Right lobe of liver (tissue), 6 donors: Measurements from ENCODE around the gene MIOX. TPM values are rescaled to one million over a fixed set of nuclear protein-coding genes. Genes with fewer than 3 reads are reported as not detected.

Experiments
- ATAC-seq, 4 donors: fragments of 200-7000 bp; cut with Tn5 transposase; one replicate each; pipeline ENCODE4 v1.9.1; 2020; ENCODE audit warnings: mild to moderate bottlenecking in 4 of 4, moderate library complexity in 4 of 4
- DNase-seq, 3 donors: peaks; one replicate each; pipeline ENCODE4 v3.0.0-alpha.2; 2020
- H3K27ac ChIP-seq, 3 donors: fragments of 200-600 bp; one replicate each; pipeline ENCODE4 v1.8.0; 2022
- H3K27me3 ChIP-seq, 2 donors: fragments of 200-600 bp; one replicate each; pipeline ENCODE4 v1.8.0; 2022
- H3K36me3 ChIP-seq, 4 donors: fragments of 200-600 bp; sonication (generic) in 1 of 4; one replicate each; pipeline versions ENCODE4 v1.5.1 to v1.8.0; 2017 to 2022; ENCODE audit warnings: control low read depth in 1 of 4
- H3K4me1 ChIP-seq, 4 donors: fragments of 200-600 bp; sonication (generic) in 1 of 4; one replicate each; pipeline versions ENCODE4 v1.5.1 to v1.8.0; 2017 to 2022; ENCODE audit warnings: control low read depth in 1 of 4
- H3K4me3 ChIP-seq, 3 donors: fragments of 200-600 bp; one replicate each; pipeline ENCODE4 v1.8.0; 2022
- H3K9me3 ChIP-seq, 4 donors: fragments of 200-600 bp; sonication (generic) in 1 of 4; one replicate each; pipeline versions ENCODE4 v1.5.1 to v1.8.0; 2017 to 2022; ENCODE audit warnings: control low read depth in 1 of 4
- POLR2A ChIP-seq: fragments of 450-650 bp; IDR thresholded peaks from one replicate; pipeline ENCODE4 v1.6.1; 2017; ENCODE audit warnings: antibody characterized with exemption, mild to moderate bottlenecking
- WGBS: methylation state at CpG from one replicate; pipeline ENCODE4 v1.1.6; 2018; ENCODE audit warnings: low coverage, low lambda C conversion rate; ENCODE audit not compliant: insufficient coverage; ENCODE audit errors: missing lambda C conversion rate; 5-methylcytosine and 5-hydroxymethylcytosine counted together
- intact Hi-C, 2 donors: fragments of 100-400 bp; cut with DNase I; formaldehyde crosslinking; loops; one replicate each; pipeline versions ENCODE4 v1.11.2 to v1.14.1; 2022
- total RNA-seq, 6 experiments: library from RNA; depleted of rRNA in 2 of 6; stranded (reverse); fragments of >200 nt in 2 of 6; fragmentation: NEBNext Ultra II Directional in 3 of 6; extraction: Animal tissue kit (Norgen Biotek cat#: 25700) in 3 of 6; gene quantifications; one replicate each; pipeline versions ENCODE4 v1.1.0 to v1.2.4, GENCODE V29; 2016 to 2023
- TF ChIP-seq, protein P1 (sequence below), 4 donors: fragments of 200-600 bp in 3 of 4; fragments of 450-650 bp in 1 of 4; IDR thresholded peaks; one replicate each; pipeline versions ENCODE4 v1.5.1 to v1.8.0; 2016 to 2022; ENCODE audit warnings: antibody characterized with exemption in 4 of 4, mild to moderate bottlenecking in 2 of 4
- donor health status: DM: no; HTN: yes; CAD: no.
- donor health status: DM: no; HTN: no; CAD: no.
- donor health status: DM: no; HTN: no; CAD: no.
- donor health status: DM: no; HTN: yes; CAD: no.
- donor health status: DM: no; HTN: yes; CAD: no.

MIOX gene
- total RNA-seq, 6 experiments from 2014 or later, result not detected

DNA sequence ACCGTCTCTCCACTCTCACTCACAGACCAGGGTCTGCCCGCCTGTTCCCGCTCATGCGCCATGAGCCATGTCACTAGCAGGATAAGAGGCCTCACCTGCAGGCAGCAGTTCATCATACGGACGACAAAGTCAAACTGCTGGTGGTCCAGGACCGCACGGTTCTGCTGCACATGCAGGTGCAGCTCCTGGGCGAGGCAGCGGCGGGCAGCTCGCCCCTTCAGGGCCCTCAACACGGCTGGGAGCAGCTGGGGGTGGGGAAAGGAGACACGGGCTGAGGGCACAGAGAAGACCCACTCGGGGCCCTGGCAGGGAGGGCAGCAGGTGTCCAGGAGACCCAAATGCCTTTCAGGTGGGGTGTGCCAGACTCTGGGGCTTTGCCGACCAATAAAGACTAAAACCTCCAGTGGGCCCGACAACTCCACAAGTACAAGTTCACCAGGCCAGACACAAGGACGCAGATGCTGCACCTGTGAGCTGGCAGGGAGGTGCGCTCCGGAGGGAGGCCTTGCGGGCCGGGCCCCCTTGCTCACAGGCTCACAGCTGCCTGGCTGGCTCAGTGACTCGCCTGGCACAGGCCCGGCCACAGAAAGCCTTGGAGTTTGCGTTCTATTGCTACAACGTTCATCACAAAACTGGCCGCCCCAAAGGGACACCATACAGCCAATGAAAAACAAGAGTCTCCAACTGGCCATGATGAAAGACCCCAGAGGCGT is 23.3 kb upstream of the MIOX start:
- Histone ChIP-seq H3K9me3 (no peaks in the 10 kb centered on the region), H3K4me3 (no peak overlapping the region), H3K36me3 (peaks cover 4 to 79% (median 48%) of the 10 kb centered on the region in 4 donors), H3K27me3 (no peaks in the 10 kb centered on the region), H3K4me1 (no peaks in the 10 kb centered on the region), H3K27ac (no peak overlapping the region)
- no peak for DNase-seq
- TF ChIP-seq, protein P1, sequence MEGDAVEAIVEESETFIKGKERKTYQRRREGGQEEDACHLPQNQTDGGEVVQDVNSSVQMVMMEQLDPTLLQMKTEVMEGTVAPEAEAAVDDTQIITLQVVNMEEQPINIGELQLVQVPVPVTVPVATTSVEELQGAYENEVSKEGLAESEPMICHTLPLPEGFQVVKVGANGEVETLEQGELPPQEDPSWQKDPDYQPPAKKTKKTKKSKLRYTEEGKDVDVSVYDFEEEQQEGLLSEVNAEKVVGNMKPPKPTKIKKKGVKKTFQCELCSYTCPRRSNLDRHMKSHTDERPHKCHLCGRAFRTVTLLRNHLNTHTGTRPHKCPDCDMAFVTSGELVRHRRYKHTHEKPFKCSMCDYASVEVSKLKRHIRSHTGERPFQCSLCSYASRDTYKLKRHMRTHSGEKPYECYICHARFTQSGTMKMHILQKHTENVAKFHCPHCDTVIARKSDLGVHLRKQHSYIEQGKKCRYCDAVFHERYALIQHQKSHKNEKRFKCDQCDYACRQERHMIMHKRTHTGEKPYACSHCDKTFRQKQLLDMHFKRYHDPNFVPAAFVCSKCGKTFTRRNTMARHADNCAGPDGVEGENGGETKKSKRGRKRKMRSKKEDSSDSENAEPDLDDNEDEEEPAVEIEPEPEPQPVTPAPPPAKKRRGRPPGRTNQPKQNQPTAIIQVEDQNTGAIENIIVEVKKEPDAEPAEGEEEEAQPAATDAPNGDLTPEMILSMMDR (IDR thresholded peaks at IDR 0.05), result no peak
- no peak for TF ChIP-seq POLR2A
- 93% methylated on average over 11 of the region's 28 CpGs for WGBS
- ATAC-seq, result no peak
- intact Hi-C loops, result no loop called here

GRCh38 chr22:50464451-50464850 is 22.2 kb upstream of the MIOX start:
- Histone ChIP-seq H3K27ac (no peak overlapping the region), H3K27me3 (no peaks in the 10 kb centered on the region), H3K36me3 (peaks cover 4 to 76% (median 48%) of the 10 kb centered on the region in 4 donors), H3K4me3 (no peak overlapping the region), H3K4me1 (no peaks in the 10 kb centered on the region), H3K9me3 (no peaks in the 10 kb centered on the region)
- no peak for TF ChIP-seq POLR2A
- TF ChIP-seq, protein P1 (IDR thresholded peaks at IDR 0.05), result no peak
- 0% methylated on average over 1 of the region's 24 CpGs for WGBS
- ATAC-seq, result no peak
- intact Hi-C loops, result no loop called here
- DNase-seq, result no peak

GRCh38 chr22:50465066-50465930 is 21.4 kb upstream of the MIOX start:
- H3K27ac ChIP-seq, result no peak overlapping the region
- ATAC-seq (no peak), DNase-seq (no peak)
- no peaks in the 10 kb centered on the region for H3K9me3 ChIP-seq
- no peaks in the 10 kb centered on the region for H3K4me1 ChIP-seq
- no peaks in the 10 kb centered on the region for H3K27me3 ChIP-seq
- TF ChIP-seq, protein P1 (IDR thresholded peaks at IDR 0.05), result no peak
- no peak for TF ChIP-seq POLR2A
- intact Hi-C loops, result no loop called here
- WGBS, result 73% methylated on average over 10 of the region's 30 CpGs
- H3K36me3 ChIP-seq, result peaks cover 4 to 72% (median 45%) of the 10 kb centered on the region in 4 donors
- no peak overlapping the region for H3K4me3 ChIP-seq

- Histone ChIP-seq H3K27me3 (no peaks in the 10 kb centered on the region), H3K36me3 (peaks cover 0 to 53% (median 32%) of the 10 kb centered on the region in 4 donors), H3K4me3 (no peak overlapping the region), H3K9me3 (no peaks in the 10 kb centered on the region), H3K4me1 (no peaks in the 10 kb centered on the region), H3K27ac (no peak overlapping the region)
- TF ChIP-seq, protein P1 (IDR thresholded peaks at IDR 0.05), result no peak
- TF ChIP-seq POLR2A, result no peak
- DNase-seq (no peak), ATAC-seq (no peak)
- WGBS, result 80% methylated on average over 1 of the region's 24 CpGs
- intact Hi-C loops, result no loop called here
Measured at GRCh38 chr22:50467341-50467740, 19.3 kb upstream of the MIOX start.
